HG02759 (cell line): ENCODE measurements around the gene CD34.

Source experiments
- ATAC-seq: cut with Tn5 transposase; IDR thresholded peaks from one replicate; pipeline ENCODE4 v1.9.1; 2021; ENCODE audit warnings: mild to moderate bottlenecking, moderate library complexity; ENCODE audit not compliant: unreplicated experiment

The CD34 gene

DNA sequence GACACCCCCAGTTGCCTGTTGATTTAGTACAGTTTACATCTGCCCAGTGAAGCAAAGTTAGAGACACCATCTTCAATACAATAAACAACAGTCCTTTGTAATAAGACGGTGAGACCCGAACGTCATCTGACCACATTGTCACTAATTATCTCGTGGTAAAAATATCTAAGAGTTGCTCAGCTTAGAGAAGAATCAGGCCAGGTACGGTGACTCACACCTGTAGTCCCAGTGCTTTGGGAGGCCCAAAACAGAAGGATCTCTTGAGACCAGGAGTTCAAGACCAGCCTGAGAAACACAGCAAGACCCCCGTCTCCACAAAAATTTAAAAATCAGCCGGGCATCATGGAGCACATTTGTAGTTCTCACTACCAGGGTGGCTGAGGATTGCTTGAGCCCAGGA is 53.5 kb downstream of the CD34 start:
- ATAC-seq, result no peak

DNA sequence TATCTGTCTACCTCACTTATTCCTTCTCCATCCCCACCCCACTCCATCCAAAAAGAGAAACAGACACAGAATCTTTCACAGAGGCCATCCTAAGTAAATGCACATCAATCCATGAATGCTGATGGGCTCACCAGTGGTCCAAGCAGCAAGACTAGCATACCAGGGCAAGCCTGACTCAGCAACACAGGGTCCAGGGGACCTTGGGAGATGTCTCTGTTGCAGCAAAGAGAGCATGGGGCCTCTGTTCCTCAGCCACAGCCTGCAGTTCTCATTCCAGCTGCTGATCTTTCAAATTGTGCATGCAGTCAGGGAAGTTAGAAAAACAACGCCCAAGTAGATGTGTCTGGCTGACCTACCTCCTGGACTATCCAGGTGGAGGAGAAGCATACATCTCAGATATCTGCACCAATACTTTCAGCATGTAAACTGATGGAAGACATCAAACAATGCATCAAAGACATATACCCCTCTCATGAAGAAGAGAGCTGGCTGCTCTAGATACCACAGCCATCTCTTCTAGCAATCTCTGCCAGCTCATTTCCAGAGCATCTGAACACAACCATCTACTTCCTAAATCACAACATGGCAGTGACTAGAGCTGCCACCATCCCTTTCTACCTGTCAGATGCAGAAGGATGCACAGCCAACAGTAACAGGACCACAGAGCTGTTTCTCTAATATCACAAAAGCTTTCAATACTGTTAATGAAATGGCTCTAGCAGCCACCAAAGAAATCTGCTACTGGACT is 54.5 kb downstream of the CD34 start:
- ATAC-seq, result no peak

- no peak for ATAC-seq
These were observed 56.9 kb downstream of the CD34 start for GRCh38 chr1:207854001-207854400.

DNA sequence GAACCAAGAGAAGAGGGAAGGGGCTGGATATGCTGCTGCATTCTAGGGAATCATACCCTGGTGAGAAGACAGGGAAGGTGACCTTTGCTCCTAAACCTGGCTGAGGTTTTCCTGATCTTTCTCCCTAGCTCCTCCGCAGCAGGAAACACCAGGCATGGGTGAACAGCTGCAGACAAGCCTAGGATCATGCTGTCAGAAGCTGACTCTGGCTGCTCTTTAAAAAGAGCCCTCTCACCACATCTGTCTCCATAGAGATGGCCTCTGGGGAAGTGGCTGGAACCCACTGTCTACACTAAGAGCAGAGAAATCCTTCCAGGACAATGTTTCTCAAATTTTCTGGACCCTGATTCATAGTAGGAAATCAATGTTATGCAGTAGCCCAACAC is 57.6 kb downstream of the CD34 start:
- ATAC-seq, result no peak

- ATAC-seq, result no peak
These were observed 58.2 kb downstream of the CD34 start for GRCh38 chr1:207852576-207853371.

GRCh38 chr1:207851696-207852095 is 59.2 kb downstream of the CD34 start:
- no peak for ATAC-seq

GRCh38 chr1:207850621-207851407 is 60.1 kb downstream of the CD34 start:
- no peak for ATAC-seq

DNA sequence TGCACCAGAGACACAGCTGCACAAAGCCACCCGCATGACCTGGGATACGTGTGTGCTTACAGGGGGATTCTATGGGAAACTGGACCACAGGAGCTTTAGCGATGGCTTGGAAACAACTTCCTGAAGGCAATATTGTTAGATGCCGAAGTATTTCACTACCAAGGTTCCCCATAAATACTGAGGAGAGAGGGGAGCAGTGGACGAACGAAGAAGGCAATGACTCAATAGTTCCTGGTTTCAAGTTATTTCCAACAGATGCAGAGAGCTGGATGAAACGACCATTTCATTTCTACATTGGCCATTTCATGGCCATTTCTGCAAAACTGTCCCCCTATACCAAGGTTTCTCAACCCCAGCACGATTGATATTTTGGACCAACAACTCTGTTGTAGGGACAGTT is 61.3 kb downstream of the CD34 start:
- no peak for ATAC-seq

DNA sequence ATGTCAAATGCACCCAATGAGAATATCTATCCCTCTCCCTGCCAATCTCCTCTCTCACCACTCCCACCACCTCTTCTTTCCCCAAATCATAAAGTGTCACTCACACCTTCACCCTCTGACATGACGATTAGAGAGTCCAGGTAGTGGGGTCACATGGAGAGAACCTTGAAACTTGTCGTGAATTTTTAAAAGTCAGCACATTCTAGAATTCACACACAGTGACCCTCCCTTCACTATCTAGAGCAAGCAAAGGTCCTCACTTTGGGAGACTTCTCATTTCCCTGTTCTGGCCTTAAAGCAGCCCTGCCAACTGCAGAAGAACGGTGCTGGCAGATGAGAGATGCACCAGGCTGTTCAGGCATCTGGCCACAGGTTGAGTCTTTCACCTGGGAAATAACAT is 61.9 kb downstream of the CD34 start:
- no peak for ATAC-seq

DNA sequence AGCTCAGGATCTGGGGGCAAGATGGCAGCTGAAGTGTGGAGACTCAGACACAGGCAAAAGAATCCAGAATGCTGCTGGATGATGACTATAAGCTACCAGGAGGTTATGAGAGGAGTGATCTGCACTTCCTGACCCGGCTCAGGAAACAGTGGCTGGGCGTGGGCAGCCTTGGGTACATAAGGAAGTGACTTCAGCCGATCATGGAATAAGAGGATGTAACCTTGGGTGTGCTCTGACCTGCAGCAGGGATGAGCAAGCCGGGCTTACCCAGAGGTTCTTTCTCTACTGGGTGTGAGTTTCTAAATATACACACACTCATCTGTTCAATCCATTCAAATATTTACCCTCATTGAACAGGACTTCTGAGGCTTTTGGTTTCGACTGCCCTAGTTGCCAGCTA is 62.7 kb downstream of the CD34 start:
- ATAC-seq, result peak; percentile 64

DNA sequence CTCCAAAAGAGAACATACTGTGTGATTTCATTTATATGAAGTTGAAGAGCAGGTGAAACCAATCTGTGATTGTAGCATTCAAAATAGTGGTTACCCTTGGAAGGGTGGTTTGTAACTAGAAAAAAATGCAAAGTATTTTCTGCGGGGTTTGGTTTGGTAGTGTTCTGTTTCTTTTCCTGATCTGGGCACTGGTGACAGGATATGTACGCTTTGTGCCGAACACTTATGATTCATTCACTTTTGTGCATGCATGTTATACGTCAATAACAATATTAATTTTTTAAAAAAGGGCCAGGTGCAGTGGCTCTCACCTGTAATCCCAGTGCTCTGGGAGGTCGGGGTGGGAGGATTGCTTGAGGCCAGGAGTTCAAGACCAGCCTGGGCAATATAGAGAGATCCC is 63.8 kb downstream of the CD34 start:
- ATAC-seq, result no peak

DNA sequence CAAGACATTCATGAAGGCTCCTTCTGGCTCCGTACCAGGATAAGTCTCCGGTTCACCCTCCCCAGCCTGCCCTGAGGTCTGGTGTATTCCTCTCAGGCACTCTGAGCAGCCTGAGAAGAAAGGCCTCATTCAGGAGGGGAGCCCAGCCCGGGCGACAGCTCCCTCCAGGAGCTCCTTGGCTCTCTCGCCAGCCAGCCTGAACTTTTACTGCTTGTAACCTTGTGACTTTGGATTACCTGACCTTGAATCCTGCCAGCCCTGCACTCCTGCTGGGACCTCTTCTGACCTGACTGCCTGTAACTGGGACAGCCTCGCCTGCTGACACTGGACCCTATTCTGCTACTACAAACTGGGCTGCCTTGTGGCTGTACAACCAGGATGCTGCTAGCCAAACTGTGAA is 65.8 kb downstream of the CD34 start:
- ATAC-seq, result no peak

DNA sequence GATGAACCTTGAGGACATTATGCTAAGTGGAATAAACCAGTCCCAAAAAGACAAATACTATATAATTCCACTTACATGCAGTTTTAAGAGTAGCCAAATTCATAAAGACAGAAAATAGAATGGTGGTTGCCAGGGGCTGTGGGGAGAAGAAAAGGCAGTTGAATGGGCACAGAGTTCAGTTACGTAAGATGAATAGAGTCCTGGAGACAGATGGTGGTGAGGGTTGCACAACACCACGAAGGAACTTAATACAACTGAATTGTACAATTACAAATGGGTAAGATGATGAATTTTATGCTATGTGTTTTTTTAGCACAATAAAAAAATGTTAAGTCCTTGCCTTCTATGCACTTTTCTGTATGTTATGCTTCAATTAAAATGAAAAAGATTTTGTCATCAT is 66.6 kb downstream of the CD34 start:
- no peak for ATAC-seq

DNA sequence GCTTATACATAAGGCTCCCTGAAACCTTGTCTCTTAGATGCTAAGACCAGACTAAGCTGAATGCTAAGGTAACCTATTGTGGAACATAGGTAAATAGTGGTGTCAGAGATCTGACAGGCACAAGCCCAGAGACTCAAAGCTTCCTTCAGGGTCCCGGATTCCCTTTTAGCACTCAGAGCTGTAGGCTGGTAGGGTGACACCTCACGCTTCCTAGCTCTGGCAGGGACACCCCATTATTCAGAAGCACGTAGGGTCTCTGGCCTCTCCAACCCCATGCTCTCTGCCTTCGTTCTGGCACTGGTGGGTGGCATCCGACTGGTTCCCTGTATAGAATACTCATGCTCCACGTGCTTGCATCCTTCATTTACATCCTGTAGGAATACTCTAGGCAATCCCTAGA is 68.4 kb downstream of the CD34 start:
- ATAC-seq, result no peak

GRCh38 chr1:207841901-207842300 is 69.0 kb downstream of the CD34 start:
- ATAC-seq, result no peak

DNA sequence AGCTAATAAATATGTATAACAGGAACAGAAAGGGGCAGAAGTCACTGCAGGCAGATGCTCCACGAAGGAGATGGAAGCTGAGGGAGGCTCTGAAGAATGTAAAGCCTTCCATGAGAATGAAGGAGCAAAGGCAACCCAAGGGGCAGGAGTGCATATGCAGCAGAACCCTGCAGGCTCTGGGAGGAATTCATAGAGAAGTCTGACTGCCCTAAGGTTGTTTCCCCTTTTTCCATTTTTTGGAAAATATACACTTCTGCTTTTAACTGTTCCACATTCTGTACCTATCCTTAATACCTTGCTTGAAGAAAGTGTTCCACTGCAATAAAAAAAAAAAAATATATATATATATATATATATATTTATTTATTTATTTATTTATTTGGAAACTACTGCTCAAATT is 69.6 kb downstream of the CD34 start:
- no peak for ATAC-seq

- ATAC-seq, result no peak
These were observed 70.5 kb downstream of the CD34 start for GRCh38 chr1:207840380-207840779.

GRCh38 chr1:207839083-207839413 is 71.9 kb downstream of the CD34 start:
- no peak for ATAC-seq

- ATAC-seq, result no peak
These were observed 72.5 kb downstream of the CD34 start for GRCh38 chr1:207838156-207839082.

- no peak for ATAC-seq
These were observed 73.3 kb downstream of the CD34 start for GRCh38 chr1:207837673-207838072.
